T-helper 17 cell (primary cell): Measurements from ENCODE around the gene PRKAA1. TPM values are rescaled to one million over a fixed set of nuclear protein-coding genes. Genes with fewer than 3 reads are reported as not detected.
A peak's percentile ranks its signal among the peaks of the same experiment; 100 is the strongest.
"Not testable (repeated sequence)": the region's sequence is repeated elsewhere in the genome, so short reads cannot be mapped to it uniquely, and the experiment has no call there.

Experiments used
- ATAC-seq: fragments of 150-1000 bp; cut with Tn5 transposase; 2 replicates; pipeline ENCODE4 v1.10.0; 2021; ENCODE audit warnings: mild to moderate bottlenecking, moderate library complexity
- DNase-seq, 3 donors: peaks; one replicate each; pipeline versions ENCODE4 v3.0.0 to v3.0.0-alpha.2; 2020 to 2021
- H3K9me3 ChIP-seq: one replicate; pipeline ENCODE4 v1.7.0; 2013; ENCODE audit warnings: low read length, mild to moderate bottlenecking; ENCODE audit not compliant: control insufficient read depth, poor library complexity, severe bottlenecking
- H3K27ac Mint-ChIP-seq: one replicate; pipeline ENCODE4 v1.8.0; 2022; ENCODE audit warnings: mild to moderate bottlenecking, moderate library complexity, mixed read lengths
- H3K27me3 Mint-ChIP-seq: one replicate; pipeline ENCODE4 v1.8.0; 2022; ENCODE audit warnings: mixed read lengths
- H3K36me3 Mint-ChIP-seq: one replicate; pipeline ENCODE4 v1.8.0; 2022; ENCODE audit warnings: low read depth, mixed read lengths
- H3K4me1 Mint-ChIP-seq: one replicate; pipeline ENCODE4 v1.8.0; 2022; ENCODE audit warnings: mild to moderate bottlenecking, mixed read lengths
- H3K4me3 Mint-ChIP-seq: one replicate; pipeline ENCODE4 v1.8.0; 2022; ENCODE audit warnings: mild to moderate bottlenecking, moderate library complexity, mixed read lengths
- total RNA-seq, 4 donors: library from RNA in 2 of 4; stranded (reverse) in 2 of 4; gene quantifications; one replicate each; pipeline ENCODE4 v1.2.3 and lab custom pipeline; 2022 to 2026

The PRKAA1 gene
- total RNA-seq, 2 donors from 2014 or later, result 118 to 123 TPM

DNA sequence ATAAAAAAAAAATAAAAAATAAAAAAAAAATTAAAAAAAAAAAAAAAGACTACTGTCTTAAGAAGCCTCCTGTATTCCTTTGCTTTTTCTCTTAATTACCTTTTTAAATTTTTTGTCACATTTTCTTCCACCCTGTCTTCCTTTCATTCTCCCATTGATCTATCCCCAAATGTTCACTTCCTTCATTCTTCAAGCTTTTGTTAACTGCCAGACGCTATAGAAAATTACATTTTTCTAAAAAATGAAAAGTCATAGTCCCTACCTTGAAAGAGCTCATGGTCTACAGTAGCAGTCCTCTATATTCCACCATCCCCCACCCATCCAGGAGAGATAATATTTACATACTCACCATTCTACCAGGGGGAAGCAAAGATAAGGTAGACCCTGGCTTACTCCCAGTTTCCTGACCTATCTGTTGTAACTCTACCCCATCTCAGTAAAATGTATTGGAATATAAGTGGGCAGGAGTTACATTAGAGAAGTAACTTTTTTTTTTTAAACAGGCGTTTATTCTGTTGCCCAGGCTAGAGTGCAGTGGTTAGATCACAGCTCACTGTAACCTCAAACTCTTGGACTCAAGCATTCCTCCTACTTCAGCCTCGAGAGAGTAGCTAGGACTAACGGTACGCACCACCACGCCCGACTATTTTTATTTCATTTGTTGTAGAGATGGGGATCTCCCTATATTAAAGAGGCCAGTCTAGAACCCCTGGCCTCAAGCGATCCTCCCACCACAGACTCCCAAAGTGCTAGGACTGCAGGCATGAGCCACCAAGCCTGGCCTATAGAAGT lies 3.8 kb upstream of the PRKAA1 start:
- ATAC-seq (no peak), DNase-seq (no peak)
- Mint-ChIP-seq H3K4me3 (no peak overlapping the region), H3K4me1 (peaks cover 2% of the 10 kb centered on the region), H3K36me3 (peaks cover 2% of the 10 kb centered on the region), H3K27me3 (no peaks in the 10 kb centered on the region), H3K27ac (no peak overlapping the region)
- no peaks in the 10 kb centered on the region for H3K9me3 ChIP-seq

GRCh38 chr5:40799258-40799657 lies 1.1 kb upstream of the PRKAA1 start:
- Mint-ChIP-seq H3K4me1 (peaks cover 17% of the 10 kb centered on the region), H3K4me3 (peak overlapping the region; percentile 92), H3K27me3 (no peaks in the 10 kb centered on the region), H3K36me3 (peaks cover under 1% of the 10 kb centered on the region), H3K27ac (peak overlapping the region; percentile 80)
- no peaks in the 10 kb centered on the region for H3K9me3 ChIP-seq
- ATAC-seq (no peak), DNase-seq (no peak)

DNA sequence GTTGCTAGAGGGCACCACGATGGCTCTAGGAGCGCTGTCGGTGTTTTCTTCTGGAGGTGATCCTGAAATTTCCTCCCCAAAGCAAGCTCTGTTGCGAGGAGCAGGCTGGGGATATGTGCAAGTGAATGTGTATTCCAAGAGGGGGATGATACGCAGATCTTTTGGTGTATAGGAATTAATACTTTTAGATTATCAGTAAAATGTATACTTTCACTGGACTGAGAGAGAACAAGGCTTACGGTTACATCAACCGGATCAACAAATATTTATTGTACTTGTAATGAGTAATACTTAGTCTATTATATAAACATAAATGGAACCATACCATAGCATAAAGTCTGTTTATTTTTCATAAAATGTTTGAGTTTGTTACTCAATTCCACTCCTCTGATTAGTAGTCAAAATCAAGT lies 632 bp upstream of the PRKAA1 start:
- Mint-ChIP-seq H3K4me3 (peak overlapping the region; percentile 92), H3K27ac (peak overlapping the region; percentile 80), H3K27me3 (no peaks in the 10 kb centered on the region), H3K4me1 (peaks cover 20% of the 10 kb centered on the region), H3K36me3 (peaks cover 3% of the 10 kb centered on the region)
- ATAC-seq (no peak), DNase-seq (no peak)
- H3K9me3 ChIP-seq, result no peaks in the 10 kb centered on the region

- DNase-seq (peak; percentile 50 to 74 (median 66)), ATAC-seq (peak; percentile 38)
- Mint-ChIP-seq H3K4me3 (peak overlapping the region; percentile 92), H3K27ac (peak overlapping the region; percentile 80), H3K4me1 (peaks cover 29% of the 10 kb centered on the region), H3K27me3 (no peaks in the 10 kb centered on the region), H3K36me3 (peaks cover 3% of the 10 kb centered on the region)
- no peaks in the 10 kb centered on the region for H3K9me3 ChIP-seq
Measured at GRCh38 chr5:40797273-40798011, 732 bp downstream of the PRKAA1 start.

- ATAC-seq, result no peak
- H3K9me3 ChIP-seq, result no peaks in the 10 kb centered on the region
- H3K27me3 Mint-ChIP-seq, result no peaks in the 10 kb centered on the region
- no peak for DNase-seq
- no peak overlapping the region for H3K4me3 Mint-ChIP-seq
- peaks cover 3% of the 10 kb centered on the region for H3K36me3 Mint-ChIP-seq
- no peak overlapping the region for H3K27ac Mint-ChIP-seq
- peaks cover 34% of the 10 kb centered on the region for H3K4me1 Mint-ChIP-seq
Measured at GRCh38 chr5:40796487-40796889, 1.7 kb downstream of the PRKAA1 start.

GRCh38 chr5:40794877-40795276 lies 3.3 kb downstream of the PRKAA1 start:
- H3K9me3 ChIP-seq, ATAC-seq, H3K4me3 Mint-ChIP-seq, DNase-seq, H3K27ac Mint-ChIP-seq, H3K27me3 Mint-ChIP-seq, H3K36me3 Mint-ChIP-seq: not testable (repeated sequence)
- H3K4me1 Mint-ChIP-seq, result peaks cover 36% of the 10 kb centered on the region

DNA sequence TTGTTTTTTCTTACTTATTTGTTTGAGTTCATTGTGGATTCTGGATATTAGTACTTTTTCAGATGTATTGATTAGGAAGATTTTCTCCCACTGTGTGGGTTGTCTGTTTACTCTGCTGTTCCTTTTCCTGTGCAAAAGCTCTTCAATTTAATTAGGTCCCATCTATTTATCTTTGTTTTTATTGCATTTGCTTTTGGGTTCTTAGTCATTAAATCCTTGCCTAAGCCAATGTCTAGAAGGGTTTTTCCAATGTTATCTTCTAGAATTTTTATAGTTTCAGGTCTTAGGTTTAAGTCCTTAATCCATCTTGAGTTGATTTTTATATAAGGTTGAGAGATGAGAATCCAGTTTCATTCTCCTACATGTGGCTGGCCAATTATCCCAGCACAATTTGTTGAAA lies 3.8 kb downstream of the PRKAA1 start:
- not testable (repeated sequence) for H3K27me3 Mint-ChIP-seq, H3K9me3 ChIP-seq, DNase-seq, H3K27ac Mint-ChIP-seq, ATAC-seq, H3K36me3 Mint-ChIP-seq, H3K4me3 Mint-ChIP-seq
- peaks cover 38% of the 10 kb centered on the region for H3K4me1 Mint-ChIP-seq

- H3K36me3 Mint-ChIP-seq, H3K4me3 Mint-ChIP-seq, ATAC-seq, H3K27ac Mint-ChIP-seq, H3K27me3 Mint-ChIP-seq, H3K9me3 ChIP-seq, DNase-seq: not testable (repeated sequence)
- H3K4me1 Mint-ChIP-seq, result peaks cover 49% of the 10 kb centered on the region
Measured at GRCh38 chr5:40792691-40793090, 5.5 kb downstream of the PRKAA1 start.

DNA sequence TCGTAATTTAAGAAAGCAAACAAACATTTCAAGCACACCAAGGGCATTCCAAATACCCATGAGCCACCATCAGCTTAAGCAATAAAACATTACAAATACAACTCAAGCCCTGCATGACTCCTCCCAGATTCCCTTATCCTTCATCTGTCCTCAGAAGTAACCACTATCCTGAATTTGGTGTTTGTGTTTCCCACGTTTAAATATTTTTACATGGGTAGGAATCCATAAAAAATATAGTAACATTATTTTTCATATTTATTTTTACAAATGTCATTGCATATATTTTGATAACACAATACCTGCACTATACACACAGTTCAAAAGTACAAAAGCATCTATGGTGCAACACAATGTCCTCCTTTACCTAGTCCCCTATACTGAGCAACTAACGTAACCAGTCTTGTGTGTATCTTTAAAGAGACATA lies 6.4 kb downstream of the PRKAA1 start:
- no peak for ATAC-seq
- H3K4me1 Mint-ChIP-seq, result peaks cover 53% of the 10 kb centered on the region
- no peak overlapping the region for H3K27ac Mint-ChIP-seq
- no peaks in the 10 kb centered on the region for H3K9me3 ChIP-seq
- H3K36me3 Mint-ChIP-seq, result peaks cover 7% of the 10 kb centered on the region
- no peaks in the 10 kb centered on the region for H3K27me3 Mint-ChIP-seq
- no peak for DNase-seq
- H3K4me3 Mint-ChIP-seq, result no peak overlapping the region

GRCh38 chr5:40790947-40791593 lies 7.1 kb downstream of the PRKAA1 start:
- H3K27me3 Mint-ChIP-seq, result no peaks in the 10 kb centered on the region
- DNase-seq (no peak), ATAC-seq (no peak)
- H3K4me1 Mint-ChIP-seq, result peaks cover 52% of the 10 kb centered on the region
- no peak overlapping the region for H3K27ac Mint-ChIP-seq
- H3K9me3 ChIP-seq, result no peaks in the 10 kb centered on the region
- H3K4me3 Mint-ChIP-seq, result no peak overlapping the region
- peaks cover 7% of the 10 kb centered on the region for H3K36me3 Mint-ChIP-seq

DNA sequence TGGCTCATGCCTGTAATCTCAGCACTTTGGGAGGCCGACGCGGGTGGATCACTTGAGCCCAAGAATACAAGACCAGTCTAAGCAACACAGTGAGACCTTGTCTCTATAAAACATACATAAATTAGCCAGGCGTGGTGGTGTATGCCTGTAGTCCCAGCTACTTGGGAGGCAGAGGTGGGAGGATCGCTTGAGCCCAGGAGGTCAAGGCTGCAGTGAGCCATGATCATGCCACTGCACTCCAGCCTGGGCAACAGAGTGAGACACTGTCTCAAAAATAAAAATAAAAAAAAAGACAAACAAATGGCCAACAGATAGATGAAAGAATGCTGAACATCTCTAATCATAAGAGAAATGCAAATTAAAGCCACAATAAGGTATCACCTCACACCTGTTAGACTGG lies 9.2 kb downstream of the PRKAA1 start:
- not testable (repeated sequence) for H3K9me3 ChIP-seq, H3K36me3 Mint-ChIP-seq, DNase-seq, ATAC-seq, H3K4me3 Mint-ChIP-seq, H3K27me3 Mint-ChIP-seq, H3K27ac Mint-ChIP-seq
- H3K4me1 Mint-ChIP-seq, result peaks cover 48% of the 10 kb centered on the region

GRCh38 chr5:40787986-40788385 lies 10.2 kb downstream of the PRKAA1 start:
- H3K27ac Mint-ChIP-seq, result peak overlapping the region; percentile 0
- peaks cover 39% of the 10 kb centered on the region for H3K4me1 Mint-ChIP-seq
- no peak for DNase-seq
- no peaks in the 10 kb centered on the region for H3K9me3 ChIP-seq
- peaks cover 6% of the 10 kb centered on the region for H3K36me3 Mint-ChIP-seq
- no peaks in the 10 kb centered on the region for H3K27me3 Mint-ChIP-seq
- H3K4me3 Mint-ChIP-seq, result no peak overlapping the region
- no peak for ATAC-seq

- not testable (repeated sequence) for DNase-seq, H3K27me3 Mint-ChIP-seq, H3K4me3 Mint-ChIP-seq, H3K9me3 ChIP-seq, ATAC-seq, H3K36me3 Mint-ChIP-seq
- peaks cover 41% of the 10 kb centered on the region for H3K4me1 Mint-ChIP-seq
- peak overlapping the region; percentile 79 for H3K27ac Mint-ChIP-seq
Measured at GRCh38 chr5:40786664-40787063, 11.5 kb downstream of the PRKAA1 start.
